HG02884 (cell line): ENCODE data around the gene ADD3.

Experiments used
- ATAC-seq: cut with Tn5 transposase; IDR thresholded peaks from one replicate; pipeline ENCODE4 v1.9.1; 2021; ENCODE audit warnings: mild to moderate bottlenecking, moderate library complexity; ENCODE audit not compliant: unreplicated experiment

ADD3 gene

GRCh38 chr10:109998513-109998912, 9.3 kb upstream of the ADD3 start:
- no peak for ATAC-seq

GRCh38 chr10:110002801-110003523, 4.8 kb upstream of the ADD3 start:
- ATAC-seq: no peak

- no peak for ATAC-seq
Measured at GRCh38 chr10:110003524-110003885, 4.3 kb upstream of the ADD3 start.

GRCh38 chr10:110005719-110006118, 2.1 kb upstream of the ADD3 start:
- ATAC-seq: no peak

GRCh38 chr10:110006358-110007160, 1.2 kb upstream of the ADD3 start:
- ATAC-seq: no peak

- ATAC-seq: peak; percentile 33
Measured at GRCh38 chr10:110007161-110007700, 553 bp upstream of the ADD3 start.

- ATAC-seq: peak; percentile 16
Measured at GRCh38 chr10:110008518-110009339, 945 bp downstream of the ADD3 start.

- ATAC-seq: peak; percentile 34
Measured at GRCh38 chr10:110009736-110010475, 2.1 kb downstream of the ADD3 start.

GRCh38 chr10:110010486-110011378, 2.9 kb downstream of the ADD3 start:
- ATAC-seq: no peak

GRCh38 chr10:110011681-110012080, 3.9 kb downstream of the ADD3 start:
- ATAC-seq: no peak

GRCh38 chr10:110013630-110014293, 6.0 kb downstream of the ADD3 start:
- no peak for ATAC-seq

GRCh38 chr10:110016039-110016438, 8.3 kb downstream of the ADD3 start:
- ATAC-seq: no peak

GRCh38 chr10:110017052-110017451, 9.3 kb downstream of the ADD3 start:
- no peak for ATAC-seq

GRCh38 chr10:110017907-110018306, 10.1 kb downstream of the ADD3 start:
- no peak for ATAC-seq

- ATAC-seq: no peak
Measured at GRCh38 chr10:110020265-110020664, 12.5 kb downstream of the ADD3 start.

GRCh38 chr10:110022716-110023504, 15.1 kb downstream of the ADD3 start:
- ATAC-seq: no peak

- ATAC-seq: no peak
Measured at GRCh38 chr10:110023785-110024465, 16.1 kb downstream of the ADD3 start.

- ATAC-seq: no peak
Measured at GRCh38 chr10:110029450-110029849, 21.7 kb downstream of the ADD3 start.
